ENCODE measurements around the gene EZR. TPM values are rescaled to one million over a fixed set of nuclear protein-coding genes. Genes with fewer than 3 reads are reported as not detected.
A peak's percentile ranks its signal among the peaks of the same experiment; 100 is the strongest.

The EZR gene
- total RNA-seq, 1 donor from 2014 or later: 314 TPM

DNA sequence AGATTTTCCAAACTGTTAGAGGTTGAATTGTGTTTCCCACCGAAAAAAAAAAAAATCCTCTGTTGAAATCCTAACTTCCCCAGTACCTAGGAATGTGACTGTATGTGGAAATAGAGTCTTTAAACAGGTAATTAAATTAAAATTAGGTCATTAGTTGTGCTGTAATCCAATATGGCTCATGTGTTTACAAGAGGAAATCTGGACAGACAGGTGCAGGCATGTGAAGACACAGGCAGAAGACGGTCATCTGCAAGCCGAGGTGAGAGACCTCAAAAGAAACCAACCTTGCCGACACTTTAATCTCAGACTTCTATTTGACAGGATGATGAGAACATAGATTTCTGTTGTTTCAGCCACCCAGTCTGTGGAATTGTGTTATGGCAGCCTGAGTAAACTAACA, 28.6 kb upstream of the EZR start:
- peak; percentile 91 for DNase-seq (ENCODE audit: low read depth)

DNA sequence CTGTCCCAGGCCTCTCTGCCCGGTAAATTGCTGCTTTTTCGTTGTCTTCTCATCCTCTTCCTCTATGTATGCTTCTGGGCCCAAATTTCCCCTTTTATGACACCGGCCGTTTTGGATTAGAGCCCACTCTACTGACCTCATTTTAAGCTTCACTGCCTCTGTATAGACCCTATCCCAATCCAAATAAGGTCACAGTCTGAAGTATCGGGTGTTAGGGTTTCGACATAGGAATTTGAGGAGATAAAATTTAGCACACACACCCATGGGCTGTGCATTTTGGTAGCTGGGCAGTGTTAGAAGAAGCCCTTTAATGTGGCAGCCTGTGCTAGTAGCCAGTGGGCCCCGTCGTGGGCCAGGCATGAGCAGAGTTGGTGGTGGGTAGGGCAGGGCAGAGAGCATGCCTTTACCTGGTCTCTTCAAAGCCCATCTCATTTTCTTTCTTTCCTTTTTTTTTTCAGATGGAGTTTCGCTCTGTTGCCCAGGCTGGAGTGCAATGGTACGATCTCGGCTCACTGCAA, 27.9 kb upstream of the EZR start:
- H3K4me3 ChIP-seq (ENCODE audit: low read depth, low read length): no peak overlapping the region

More for the DNA sequence above, 28.6 kb upstream of the EZR start:
- Histone ChIP-seq H3K27me3 (ENCODE audit: control insufficient read depth, insufficient read depth, low read length) (no peaks in the 10 kb centered on the region), H3K36me3 (ENCODE audit: control insufficient read depth, insufficient read depth, low read length) (no peaks in the 10 kb centered on the region), H3K4me3 (ENCODE audit: low read depth, low read length) (no peak overlapping the region)
- no peak for FAIRE-seq
- TF ChIP-seq, protein P1, sequence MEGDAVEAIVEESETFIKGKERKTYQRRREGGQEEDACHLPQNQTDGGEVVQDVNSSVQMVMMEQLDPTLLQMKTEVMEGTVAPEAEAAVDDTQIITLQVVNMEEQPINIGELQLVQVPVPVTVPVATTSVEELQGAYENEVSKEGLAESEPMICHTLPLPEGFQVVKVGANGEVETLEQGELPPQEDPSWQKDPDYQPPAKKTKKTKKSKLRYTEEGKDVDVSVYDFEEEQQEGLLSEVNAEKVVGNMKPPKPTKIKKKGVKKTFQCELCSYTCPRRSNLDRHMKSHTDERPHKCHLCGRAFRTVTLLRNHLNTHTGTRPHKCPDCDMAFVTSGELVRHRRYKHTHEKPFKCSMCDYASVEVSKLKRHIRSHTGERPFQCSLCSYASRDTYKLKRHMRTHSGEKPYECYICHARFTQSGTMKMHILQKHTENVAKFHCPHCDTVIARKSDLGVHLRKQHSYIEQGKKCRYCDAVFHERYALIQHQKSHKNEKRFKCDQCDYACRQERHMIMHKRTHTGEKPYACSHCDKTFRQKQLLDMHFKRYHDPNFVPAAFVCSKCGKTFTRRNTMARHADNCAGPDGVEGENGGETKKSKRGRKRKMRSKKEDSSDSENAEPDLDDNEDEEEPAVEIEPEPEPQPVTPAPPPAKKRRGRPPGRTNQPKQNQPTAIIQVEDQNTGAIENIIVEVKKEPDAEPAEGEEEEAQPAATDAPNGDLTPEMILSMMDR (IDR thresholded peaks at IDR 0.05; ENCODE audit: insufficient read depth, low read length, severe bottlenecking): no peak

DNA sequence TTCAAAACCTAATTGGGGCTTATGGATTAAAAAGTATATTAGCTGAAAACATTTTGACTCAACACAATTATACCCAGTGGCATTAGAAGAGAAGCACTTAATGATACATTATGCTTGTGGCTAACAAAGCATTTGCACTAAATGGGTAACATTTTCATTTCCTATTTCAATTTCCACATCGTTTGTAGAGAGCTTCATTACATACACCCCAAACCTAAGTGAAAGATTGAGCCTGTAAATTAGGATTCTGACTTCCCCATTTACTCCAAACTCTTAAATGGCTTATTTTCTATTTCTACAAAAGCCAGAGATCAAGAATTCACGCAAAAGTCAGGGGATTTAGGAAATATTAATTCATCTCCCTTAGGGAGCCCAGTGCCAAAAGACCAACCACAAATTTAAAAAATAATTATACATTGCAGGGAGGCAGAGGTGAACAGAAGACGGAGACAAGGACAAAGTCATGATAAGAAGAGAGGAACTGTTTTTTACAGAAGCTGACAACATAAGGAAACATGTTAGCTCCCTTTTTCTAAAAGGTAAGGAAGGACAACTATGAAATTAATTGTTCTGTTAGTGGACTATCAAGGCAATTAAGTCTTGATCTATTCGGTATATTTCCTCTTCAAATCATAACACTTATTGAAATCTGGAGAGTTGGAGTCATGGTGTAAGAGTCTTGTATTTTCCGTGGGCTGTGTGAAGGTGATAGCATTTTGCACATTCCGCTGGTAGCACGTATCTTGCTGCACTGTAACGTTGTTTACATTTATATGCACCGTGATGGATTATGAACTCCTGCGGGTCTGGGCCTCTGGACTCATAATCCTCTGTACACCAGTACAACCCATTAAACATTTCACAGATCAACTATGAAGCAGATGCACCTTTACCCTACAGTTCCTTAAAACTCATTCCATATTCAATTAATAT, 24.8 kb upstream of the EZR start:
- H3K36me3 ChIP-seq (ENCODE audit: control insufficient read depth, insufficient read depth, low read length): no peaks in the 10 kb centered on the region
- H3K4me3 ChIP-seq (ENCODE audit: low read depth, low read length): no peak overlapping the region
- TF ChIP-seq, protein P1 (IDR thresholded peaks at IDR 0.05; ENCODE audit: insufficient read depth, low read length, severe bottlenecking): no peak
- no peaks in the 10 kb centered on the region for H3K27me3 ChIP-seq (ENCODE audit: control insufficient read depth, insufficient read depth, low read length)
- no peak for DNase-seq (ENCODE audit: low read depth)
- no peak for FAIRE-seq

More for the DNA sequence above, 27.9 kb upstream of the EZR start:
- DNase-seq (ENCODE audit: low read depth): no peak
- H3K27me3 ChIP-seq (ENCODE audit: control insufficient read depth, insufficient read depth, low read length): no peaks in the 10 kb centered on the region
- TF ChIP-seq, protein P1 (IDR thresholded peaks at IDR 0.05; ENCODE audit: insufficient read depth, low read length, severe bottlenecking): no peak
- FAIRE-seq: no peak
- no peaks in the 10 kb centered on the region for H3K36me3 ChIP-seq (ENCODE audit: control insufficient read depth, insufficient read depth, low read length)

DNA sequence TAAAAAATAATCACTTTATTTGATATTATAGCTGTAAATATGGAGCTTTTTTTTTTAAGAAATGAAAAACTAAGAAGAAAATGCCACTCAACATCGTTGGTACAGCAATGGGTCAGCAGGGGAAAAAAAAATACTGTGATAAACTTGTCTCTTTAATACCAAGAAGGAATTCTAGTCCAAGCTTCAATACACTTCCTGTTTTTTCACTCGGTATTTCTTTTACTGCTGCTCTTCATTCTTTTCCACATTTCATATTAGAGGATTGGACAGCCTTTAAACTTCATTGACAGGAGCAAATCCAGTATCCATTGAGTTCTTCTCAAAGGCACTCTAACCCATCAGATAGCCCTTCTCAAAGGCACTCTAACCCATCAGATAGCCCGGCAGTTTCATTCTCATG, 22.2 kb upstream of the EZR start:
- H3K27me3 ChIP-seq (ENCODE audit: control insufficient read depth, insufficient read depth, low read length): no peaks in the 10 kb centered on the region
- FAIRE-seq: no peak
- TF ChIP-seq, protein P1 (IDR thresholded peaks at IDR 0.05; ENCODE audit: insufficient read depth, low read length, severe bottlenecking): no peak
- no peaks in the 10 kb centered on the region for H3K36me3 ChIP-seq (ENCODE audit: control insufficient read depth, insufficient read depth, low read length)
- DNase-seq (ENCODE audit: low read depth): no peak
- H3K4me3 ChIP-seq (ENCODE audit: low read depth, low read length): no peak overlapping the region

DNA sequence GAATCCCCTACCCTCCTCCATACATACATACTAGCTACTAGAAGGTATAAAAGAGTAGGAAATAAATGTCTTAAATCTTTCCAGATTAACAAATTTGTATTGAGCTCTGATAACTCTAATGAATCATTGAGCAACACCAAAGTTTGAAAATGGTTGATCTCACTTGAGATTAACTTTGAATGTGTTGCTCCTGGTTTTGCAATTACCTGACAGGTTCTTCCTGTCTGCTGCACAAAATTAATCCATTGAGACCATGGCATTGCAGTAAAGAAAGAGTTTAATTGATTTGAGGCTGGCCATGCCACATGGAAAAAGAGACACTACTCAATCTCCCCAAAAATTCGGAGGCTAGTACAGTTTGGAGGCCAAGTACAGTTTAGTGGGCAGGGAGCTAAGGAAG, 21.3 kb upstream of the EZR start:
- TF ChIP-seq, protein P1 (IDR thresholded peaks at IDR 0.05; ENCODE audit: insufficient read depth, low read length, severe bottlenecking): no peak
- Histone ChIP-seq H3K36me3 (ENCODE audit: control insufficient read depth, insufficient read depth, low read length) (no peaks in the 10 kb centered on the region), H3K4me3 (ENCODE audit: low read depth, low read length) (no peak overlapping the region), H3K27me3 (ENCODE audit: control insufficient read depth, insufficient read depth, low read length) (no peaks in the 10 kb centered on the region)
- DNase-seq (ENCODE audit: low read depth) (no peak), FAIRE-seq (no peak)

Data from bronchial epithelial cell (primary cell).